ENCODE data around the gene NID1.
"Not testable (repeated sequence)": the region's sequence is repeated elsewhere in the genome, so short reads cannot be mapped to it uniquely, and the experiment has no call there.

The NID1 gene

DNA sequence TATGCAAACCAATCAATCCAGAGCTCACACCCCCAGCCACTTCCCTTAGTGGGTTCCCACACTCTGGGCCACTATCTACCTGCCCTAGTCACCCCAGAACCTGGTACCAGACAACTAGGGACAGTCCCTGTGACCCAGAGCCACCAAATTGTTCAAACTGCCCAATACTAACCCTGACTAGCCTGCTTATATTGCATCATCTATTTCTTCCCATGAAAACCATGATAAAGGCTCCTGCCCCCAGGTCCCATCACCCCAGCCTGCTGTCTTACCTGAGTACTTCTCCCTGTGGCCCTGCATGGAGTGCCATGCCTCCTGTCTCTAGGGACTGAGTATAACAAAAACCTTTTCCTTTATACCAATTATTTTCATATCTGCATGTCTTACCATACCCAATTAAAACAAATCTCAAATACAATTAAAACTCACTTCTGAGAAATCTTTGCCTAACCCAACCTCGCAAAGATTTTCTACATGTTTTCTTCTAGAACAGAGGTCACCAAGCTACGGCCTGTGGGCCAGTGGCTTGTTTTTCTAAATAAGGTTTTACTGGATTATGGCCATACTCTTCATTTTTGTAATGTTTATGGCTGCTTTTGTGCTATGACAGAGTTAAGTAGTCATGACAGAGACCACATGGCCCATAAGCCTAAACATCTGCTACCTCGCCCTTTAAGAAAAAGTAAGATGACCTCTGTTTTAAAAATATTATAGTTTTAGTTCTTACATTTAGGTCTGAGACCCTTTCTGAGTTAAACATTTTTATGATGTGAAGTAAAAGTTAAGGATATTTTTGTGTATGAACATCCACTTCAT is 31.0 kb upstream of the NID1 start:
- no peak for DNase-seq

DNA sequence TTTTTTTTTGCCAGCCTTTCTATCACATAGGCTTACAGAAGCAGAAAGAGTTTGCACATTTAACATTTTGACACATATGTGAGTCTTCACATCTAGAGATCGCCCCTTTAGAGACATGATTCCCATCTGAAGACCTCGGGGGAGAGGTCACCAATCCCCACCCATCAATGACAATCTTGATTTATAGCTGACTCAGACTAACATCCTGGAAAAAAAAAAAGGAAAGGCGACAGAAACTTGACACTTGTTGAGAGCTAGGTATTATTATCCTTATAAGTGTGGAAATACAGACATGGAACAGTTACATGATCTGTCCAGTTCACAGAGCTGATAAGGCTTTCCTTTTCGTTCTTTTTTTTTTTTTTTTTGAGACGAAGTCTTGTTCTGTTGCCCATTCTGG is 28.0 kb upstream of the NID1 start:
- no peak for DNase-seq

DNA sequence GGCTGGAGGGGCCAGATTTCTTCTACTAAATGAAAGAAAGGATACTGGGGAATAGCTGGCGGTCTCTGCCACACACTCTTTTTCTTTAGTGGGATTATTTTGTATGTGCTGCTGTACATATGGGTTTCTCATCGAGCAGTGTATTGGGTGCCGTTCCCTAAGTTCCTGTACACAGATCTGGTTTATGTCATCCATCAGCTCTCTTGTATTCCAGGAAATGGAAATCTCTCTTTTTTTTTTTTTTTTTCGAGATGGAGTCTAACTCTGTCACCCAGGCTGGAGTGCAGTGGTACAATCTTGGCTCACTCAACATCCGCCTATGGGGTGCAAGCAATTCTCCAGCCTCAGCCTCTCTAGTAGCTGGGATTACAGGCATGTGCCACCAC is 27.0 kb upstream of the NID1 start:
- no peak for DNase-seq

DNA sequence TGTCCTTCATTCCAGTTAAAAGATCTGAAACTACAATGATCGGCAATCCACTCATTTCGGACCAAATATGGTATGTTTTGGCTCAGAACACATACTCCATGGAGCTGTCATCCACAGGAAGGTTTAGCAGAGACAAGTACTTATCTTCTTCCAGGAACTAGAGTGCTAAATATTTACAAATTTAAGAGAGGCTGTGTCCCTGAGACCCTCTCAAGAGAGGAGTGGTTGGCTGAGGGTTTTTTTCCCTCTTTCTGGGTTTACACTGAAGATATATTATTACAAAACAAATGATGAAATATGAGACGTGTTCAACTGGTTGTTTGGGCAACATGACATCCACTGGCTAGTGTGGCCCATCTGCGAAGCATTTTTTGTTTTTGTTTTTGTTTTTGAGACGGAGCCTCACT is 25.9 kb upstream of the NID1 start:
- DNase-seq: no peak

- DNase-seq: no peak
Measured at GRCh38 chr1:236089046-236089773, 24.3 kb upstream of the NID1 start.

DNA sequence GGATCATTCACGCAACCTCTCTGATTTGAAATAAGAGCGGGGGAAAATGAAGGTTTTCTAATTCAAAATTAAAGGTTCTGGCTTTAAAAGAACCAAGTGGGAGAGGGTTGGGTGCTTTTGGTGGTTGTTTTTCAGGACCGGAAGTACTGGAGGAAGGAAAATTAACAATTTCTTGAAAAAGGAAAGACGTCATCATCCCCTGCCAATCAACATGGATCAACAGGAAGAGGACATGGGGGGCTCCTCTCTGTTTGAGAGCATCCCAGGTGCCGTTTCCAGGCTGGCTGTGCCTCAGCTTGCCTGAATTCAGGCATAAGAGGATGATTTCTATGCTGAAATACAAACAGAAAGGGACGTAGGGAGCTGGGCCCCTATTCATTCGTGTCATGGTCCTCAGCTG is 21.6 kb upstream of the NID1 start:
- no peak for DNase-seq

DNA sequence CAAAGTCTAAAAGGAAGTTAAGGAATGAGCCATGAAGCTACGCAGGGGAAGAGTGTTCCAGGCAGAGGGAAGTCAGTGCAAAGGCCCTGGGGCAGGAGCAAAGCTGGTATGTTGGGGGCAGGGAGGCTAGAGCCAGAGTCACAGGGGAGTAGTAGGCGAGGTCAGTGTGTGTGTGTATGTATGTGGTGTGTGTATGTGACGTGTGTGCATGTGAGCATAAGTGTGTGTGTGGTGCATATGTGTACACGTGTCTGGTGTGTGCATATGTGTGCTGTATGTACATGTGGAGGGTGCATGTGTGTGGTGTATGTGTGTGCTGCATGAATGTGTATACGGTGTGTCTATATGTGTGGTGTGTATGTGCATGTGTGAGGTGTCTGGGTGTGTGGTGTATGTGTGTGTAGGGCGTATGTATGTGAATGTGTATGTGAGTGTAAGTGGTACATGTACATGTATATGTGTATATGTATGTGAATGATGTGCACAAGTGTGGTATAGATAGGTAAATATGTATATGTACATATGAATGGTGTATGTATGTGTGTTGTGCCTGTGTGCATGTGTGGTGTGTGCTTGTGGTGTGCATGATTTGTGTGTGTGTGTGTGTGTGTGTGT is 20.8 kb upstream of the NID1 start:
- DNase-seq: no peak

GRCh38 chr1:236084386-236084730 is 19.5 kb upstream of the NID1 start:
- no peak for DNase-seq

- no peak for DNase-seq
Measured at GRCh38 chr1:236083650-236084385, 18.9 kb upstream of the NID1 start.

GRCh38 chr1:236082526-236082925 is 17.6 kb upstream of the NID1 start:
- no peak for DNase-seq

GRCh38 chr1:236081546-236082227 is 16.8 kb upstream of the NID1 start:
- DNase-seq: no peak

DNA sequence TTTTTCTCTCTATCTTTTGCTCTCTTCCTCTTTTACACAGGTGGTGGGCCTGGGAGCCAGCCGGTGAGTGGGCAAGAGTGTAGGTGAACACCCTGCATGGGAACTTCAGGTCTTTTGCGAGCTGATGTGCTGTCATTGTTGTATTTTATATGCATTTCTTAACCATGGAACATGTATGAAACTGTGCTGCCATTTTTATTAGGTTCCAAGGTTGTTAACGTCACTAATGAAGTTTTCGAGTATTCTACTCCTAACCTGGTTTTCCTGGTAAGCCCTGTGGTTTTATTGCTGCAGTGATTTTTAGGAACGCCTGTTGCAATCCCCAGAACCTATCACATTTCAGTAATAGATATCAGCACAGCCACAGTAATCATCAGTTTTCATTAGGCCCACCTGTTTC is 14.8 kb upstream of the NID1 start:
- DNase-seq: no peak

- DNase-seq: no peak
Measured at GRCh38 chr1:236078993-236079392, 14.1 kb upstream of the NID1 start.

- not testable (repeated sequence) for DNase-seq
Measured at GRCh38 chr1:236078077-236078476, 13.2 kb upstream of the NID1 start.

- no peak for DNase-seq
Measured at GRCh38 chr1:236075848-236076247, 11.0 kb upstream of the NID1 start.

GRCh38 chr1:236073307-236073897 is 8.5 kb upstream of the NID1 start:
- no peak for DNase-seq

DNA sequence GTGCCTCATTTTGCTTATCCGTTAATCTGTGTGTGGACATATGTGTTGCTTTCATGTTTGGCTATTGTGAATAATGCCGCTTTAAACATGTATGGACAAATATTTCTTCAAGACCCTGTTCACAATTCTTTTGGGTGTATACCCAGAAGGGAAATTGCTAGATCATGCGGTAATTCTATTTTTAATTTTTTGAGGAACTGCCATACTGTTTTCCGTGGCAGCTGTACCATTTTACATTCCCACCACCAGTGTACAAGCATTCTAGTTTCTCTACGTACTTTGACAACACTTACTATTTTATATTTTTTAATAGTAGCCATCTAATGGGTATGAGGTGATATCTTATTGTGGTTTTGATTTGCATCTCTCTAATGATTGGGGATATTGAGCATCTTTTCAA is 7.1 kb upstream of the NID1 start:
- no peak for DNase-seq

GRCh38 chr1:236070753-236071152 is 5.9 kb upstream of the NID1 start:
- DNase-seq: no peak

GRCh38 chr1:236069796-236070195 is 4.9 kb upstream of the NID1 start:
- DNase-seq: no peak

GRCh38 chr1:236067854-236068454 is 3.1 kb upstream of the NID1 start:
- no peak for DNase-seq

GRCh38 chr1:236066828-236067386 is 2.0 kb upstream of the NID1 start:
- peak; percentile 75 for DNase-seq

DNA sequence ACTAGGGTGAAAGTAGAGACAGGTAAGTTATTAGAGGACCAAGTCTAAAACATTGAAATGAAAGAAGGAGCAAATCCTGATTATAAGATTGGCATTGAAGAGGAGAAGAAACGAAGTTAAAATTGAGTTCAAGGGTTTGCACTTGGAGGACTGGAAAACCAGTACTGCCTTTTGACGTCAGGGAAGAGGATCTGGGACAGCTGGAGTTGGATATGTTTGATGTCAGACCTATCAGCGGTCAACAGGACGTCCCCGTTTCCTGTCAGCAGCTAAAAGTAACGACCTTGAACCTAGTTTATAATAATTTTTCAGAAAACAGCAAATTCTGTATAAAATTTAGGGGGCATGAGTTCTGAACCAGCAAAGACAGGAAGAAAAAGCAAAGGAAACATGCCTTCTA is 1.2 kb upstream of the NID1 start:
- DNase-seq: no peak

All from CD4-positive, alpha-beta T cell treated with Interleukin-17A for 1 hour (primary cell).